ENCODE data around the gene CCHCR1.
A peak's percentile ranks its signal among the peaks of the same experiment; 100 is the strongest.

The CCHCR1 gene

DNA sequence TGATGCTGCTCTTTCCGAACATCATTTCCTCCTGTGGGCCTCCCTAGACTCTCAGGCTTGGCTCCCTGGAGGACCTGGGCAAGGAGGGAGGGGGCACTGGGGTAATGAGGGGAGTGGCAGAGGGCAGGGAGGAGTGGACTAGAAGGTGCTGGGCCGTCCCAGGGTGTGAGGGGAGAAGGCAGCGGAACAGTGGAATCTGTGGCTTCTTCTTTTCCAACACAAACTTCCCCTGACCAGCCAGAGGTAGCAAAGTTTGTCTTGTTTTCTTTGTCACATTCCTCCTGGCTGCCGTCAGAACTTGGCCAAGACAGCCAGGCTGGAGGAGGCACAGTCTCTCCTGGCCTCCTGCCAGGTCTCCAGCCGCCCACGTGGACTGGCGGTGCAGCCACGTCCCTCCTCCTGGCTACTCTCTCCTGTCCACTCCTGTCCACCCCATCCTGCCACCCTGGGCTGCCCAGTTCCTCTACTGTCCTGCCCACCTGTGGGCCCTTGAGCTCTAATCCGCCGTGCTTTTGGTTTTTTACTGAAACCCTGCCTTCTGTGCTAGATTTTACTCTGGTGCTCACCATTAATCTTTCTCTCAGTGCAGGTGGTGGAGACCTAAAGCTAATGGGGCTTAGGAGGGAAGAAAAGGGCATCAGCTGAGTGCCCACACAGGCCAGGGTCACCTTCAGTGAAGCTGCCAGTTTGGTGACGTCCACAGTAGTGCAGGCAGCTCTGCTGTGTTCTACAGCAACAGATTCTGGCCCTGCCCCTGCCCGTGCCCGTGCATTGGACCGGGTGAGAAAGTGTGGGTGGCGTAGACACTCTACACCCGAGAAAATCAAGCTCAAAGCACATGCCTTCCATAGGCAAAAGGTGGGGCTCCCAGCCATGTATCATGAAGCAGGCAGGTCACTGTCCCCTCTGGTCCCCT, 34.6 kb downstream of the CCHCR1 start:
- CTCF ChIA-PET, result interaction anchor here (0.6 kb wide), 1 partner anchor 669 kb away, joined by 3 read pairs; no protein-coding TSS in a partner anchor
- peak; percentile 82 for DNase-seq (ENCODE audit: low spot score)
- TF ChIP-seq, protein P1, sequence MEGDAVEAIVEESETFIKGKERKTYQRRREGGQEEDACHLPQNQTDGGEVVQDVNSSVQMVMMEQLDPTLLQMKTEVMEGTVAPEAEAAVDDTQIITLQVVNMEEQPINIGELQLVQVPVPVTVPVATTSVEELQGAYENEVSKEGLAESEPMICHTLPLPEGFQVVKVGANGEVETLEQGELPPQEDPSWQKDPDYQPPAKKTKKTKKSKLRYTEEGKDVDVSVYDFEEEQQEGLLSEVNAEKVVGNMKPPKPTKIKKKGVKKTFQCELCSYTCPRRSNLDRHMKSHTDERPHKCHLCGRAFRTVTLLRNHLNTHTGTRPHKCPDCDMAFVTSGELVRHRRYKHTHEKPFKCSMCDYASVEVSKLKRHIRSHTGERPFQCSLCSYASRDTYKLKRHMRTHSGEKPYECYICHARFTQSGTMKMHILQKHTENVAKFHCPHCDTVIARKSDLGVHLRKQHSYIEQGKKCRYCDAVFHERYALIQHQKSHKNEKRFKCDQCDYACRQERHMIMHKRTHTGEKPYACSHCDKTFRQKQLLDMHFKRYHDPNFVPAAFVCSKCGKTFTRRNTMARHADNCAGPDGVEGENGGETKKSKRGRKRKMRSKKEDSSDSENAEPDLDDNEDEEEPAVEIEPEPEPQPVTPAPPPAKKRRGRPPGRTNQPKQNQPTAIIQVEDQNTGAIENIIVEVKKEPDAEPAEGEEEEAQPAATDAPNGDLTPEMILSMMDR (conservative IDR thresholded peaks at IDR 0.05; ENCODE audit: low read depth), result no peak
- POLR2A ChIA-PET (ENCODE audit: low non-redundant PET), result no interaction called here
- peak overlapping the region; percentile 91 for H3K27ac ChIP-seq

DNA sequence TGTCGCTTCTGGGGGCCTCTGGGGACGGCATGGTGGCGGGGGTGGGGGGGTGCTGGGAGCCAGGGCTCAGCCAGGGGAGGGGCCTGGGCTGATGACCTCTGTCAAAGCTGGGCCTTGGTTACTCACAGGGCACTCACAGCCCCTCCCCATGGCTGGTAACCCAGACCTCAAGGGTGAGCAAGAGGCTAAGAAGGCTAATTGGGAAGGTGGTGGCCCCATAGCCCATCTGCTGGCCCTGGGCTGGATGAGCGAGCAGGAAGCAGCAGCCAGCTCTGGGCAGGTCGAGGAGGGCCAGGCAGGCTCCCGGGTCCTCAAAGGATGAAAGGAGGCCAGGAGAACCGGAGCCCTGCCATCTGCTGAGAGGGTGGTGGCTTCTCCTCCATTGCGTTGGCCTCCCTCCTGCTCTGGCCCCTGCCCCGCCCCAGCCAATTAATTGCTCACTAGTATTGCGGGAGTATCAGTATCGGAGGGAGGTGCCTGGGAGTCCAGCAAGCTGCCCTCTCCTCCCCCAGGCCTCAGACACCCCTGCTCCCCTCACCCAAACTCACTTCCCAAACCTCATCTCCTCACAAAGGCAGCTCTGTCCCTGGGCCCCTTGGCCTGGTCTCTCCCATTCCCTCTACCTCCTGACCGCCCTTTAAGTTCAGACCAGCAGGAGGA, 36.3 kb downstream of the CCHCR1 start:
- no peak for DNase-seq (ENCODE audit: low spot score)
- CTCF ChIA-PET, result no interaction called here
- POLR2A ChIA-PET (ENCODE audit: low non-redundant PET), result interaction anchor here (0.5 kb wide), 1 partner anchor 477 kb away, joined by 3 read pairs; no protein-coding TSS in a partner anchor
- peak overlapping the region; percentile 91 for H3K27ac ChIP-seq
- TF ChIP-seq, protein P1 (conservative IDR thresholded peaks at IDR 0.05; ENCODE audit: low read depth), result no peak

DNA sequence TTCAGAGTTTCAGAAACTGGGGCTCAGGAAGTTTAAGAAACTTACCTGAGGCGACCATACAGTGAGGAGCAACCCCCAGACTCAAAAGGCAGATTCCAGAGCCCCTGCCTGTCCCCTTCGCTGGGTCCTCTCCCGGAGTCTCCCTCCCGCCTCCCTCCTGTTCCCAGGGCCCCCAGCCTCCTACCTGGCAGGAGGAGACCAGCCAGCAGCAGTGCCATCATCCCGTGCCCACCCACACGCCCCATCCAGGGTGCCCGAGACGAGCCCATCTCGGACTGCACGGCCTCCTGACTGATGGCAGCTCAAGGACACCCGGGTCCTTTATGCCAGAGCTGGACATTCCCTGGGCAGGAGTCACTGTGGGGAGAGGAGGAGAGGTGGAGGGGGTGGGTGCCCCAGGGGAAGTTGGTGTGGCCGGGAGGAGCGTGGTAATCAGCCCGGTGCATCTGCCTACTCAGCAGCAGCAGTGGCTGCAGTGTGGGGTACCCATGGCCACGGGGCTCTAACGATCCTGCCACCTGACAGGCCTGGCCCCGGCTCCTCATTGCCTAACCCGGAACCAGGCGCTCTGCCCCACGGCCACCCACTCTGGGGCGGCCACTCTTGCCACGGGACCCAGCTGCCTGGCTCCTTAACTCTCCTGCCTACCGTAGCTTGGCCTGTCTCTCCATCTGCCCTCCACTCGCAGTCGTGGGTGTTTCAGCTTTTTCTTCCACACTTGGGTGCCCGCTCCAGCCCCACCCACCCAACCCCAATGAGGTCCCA, 37.3 kb downstream of the CCHCR1 start, which contains the start of gene CDSN:
CDSN (minus strand) TSS at position 296 of the 765 bp plus-strand sequence; CDS start at position 269, 27 bp downstream.
- TF ChIP-seq, protein P1 (conservative IDR thresholded peaks at IDR 0.05; ENCODE audit: low read depth), result no peak

DNA sequence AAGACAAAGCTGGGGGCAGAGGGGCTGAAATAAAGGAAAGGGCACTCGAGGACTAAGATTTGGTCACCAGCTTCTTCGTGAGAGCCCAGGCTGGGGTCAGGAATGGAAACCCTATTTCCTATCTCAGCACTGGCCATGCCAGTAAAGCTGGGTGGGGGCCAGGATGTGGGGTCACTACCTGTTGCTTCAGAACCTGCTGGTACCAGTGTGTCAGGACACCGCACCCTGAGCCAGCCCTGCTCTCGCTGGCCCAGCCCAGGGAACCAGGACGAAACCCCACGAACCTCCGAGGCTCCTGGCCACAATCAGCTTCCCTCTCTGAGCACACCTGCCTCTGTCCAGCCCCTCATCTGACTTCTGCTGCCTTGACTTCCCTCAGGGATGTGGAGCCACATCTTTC, 39.4 kb downstream of the CCHCR1 start:
- peak overlapping the region; percentile 46 for H3K27ac ChIP-seq
- TF ChIP-seq, protein P1 (conservative IDR thresholded peaks at IDR 0.05; ENCODE audit: low read depth), result no peak
- ChIA-PET POLR2A (ENCODE audit: low non-redundant PET) (no interaction called here), CTCF (interaction anchor here (0.6 kb wide), 1 partner anchor 1075 kb away, joined by 5 read pairs; no protein-coding TSS in a partner anchor)
- no peak for DNase-seq (ENCODE audit: low spot score)

More for the DNA sequence above, 37.3 kb downstream of the CCHCR1 start, which contains the start of gene CDSN:
- no peak for DNase-seq (ENCODE audit: low spot score)
- CTCF ChIA-PET, result interaction anchor here (0.6 to 1.1 kb wide), 2 partner anchors 28 to 205 kb away, joined by 3 read pairs; no protein-coding TSS in a partner anchor
- peak within 1 kb of the TSS; percentile 91 for H3K27ac ChIP-seq
- POLR2A ChIA-PET (ENCODE audit: low non-redundant PET), result interaction anchor here (0.5 kb wide), 2 partner anchors 268 to 477 kb away, joined by 3 read pairs; no protein-coding TSS in a partner anchor

DNA sequence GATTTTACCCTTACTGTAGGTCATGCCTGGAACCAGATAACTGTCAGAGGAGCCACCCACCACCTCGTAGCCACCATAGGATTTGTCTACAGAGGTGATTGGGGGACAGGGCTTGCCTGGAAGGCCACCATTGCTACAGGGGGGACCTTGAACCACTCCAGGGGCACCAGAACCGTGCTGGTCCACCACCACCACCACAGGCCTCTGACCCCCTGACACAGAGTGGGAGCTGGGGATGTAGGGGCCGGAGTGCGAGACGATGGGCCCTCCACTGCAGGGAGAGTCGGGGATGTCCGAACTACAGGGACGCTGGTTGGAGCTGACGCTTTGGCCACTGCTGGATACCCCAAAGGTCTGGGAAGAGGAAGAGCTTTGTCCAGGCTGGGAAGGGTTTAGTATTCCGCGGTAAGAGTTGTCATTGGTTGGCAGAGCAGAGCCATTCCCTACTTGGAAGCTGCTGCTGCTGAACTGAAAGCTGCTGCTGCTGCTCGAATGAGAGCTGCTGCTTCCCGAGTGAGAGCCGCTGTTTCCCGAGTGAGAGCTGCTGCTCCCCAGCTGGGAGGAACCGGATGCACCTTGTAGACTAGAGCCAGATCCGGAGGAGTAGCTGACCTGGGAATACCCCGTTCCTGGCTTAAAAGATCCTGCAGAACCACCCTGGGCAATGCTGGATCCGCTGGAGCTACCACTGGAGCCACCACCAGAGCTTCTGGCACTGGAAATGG, 40.8 kb downstream of the CCHCR1 start:
- peak overlapping the region; percentile 46 for H3K27ac ChIP-seq
- ChIA-PET POLR2A (ENCODE audit: low non-redundant PET) (no interaction called here), CTCF (interaction anchor here (0.6 to 0.7 kb wide), 2 partner anchors 21 to 201 kb away, joined by 4 to 6 read pairs; no protein-coding TSS in a partner anchor)
- no peak for DNase-seq (ENCODE audit: low spot score)
- TF ChIP-seq, protein P1 (conservative IDR thresholded peaks at IDR 0.05; ENCODE audit: low read depth), result no peak
